GM12874 (cell line): ENCODE measurements around the gene ARHGEF6.

ENCODE experiments used
- TF ChIP-seq, protein P1 (sequence below): IDR thresholded peaks from 2 replicates; pipeline ENCODE4 v1.5.1; 2011; ENCODE audit warnings: low read depth, mild to moderate bottlenecking, control low read depth, low read length, moderate library complexity; ENCODE audit not compliant: insufficient read depth

The ARHGEF6 gene

DNA sequence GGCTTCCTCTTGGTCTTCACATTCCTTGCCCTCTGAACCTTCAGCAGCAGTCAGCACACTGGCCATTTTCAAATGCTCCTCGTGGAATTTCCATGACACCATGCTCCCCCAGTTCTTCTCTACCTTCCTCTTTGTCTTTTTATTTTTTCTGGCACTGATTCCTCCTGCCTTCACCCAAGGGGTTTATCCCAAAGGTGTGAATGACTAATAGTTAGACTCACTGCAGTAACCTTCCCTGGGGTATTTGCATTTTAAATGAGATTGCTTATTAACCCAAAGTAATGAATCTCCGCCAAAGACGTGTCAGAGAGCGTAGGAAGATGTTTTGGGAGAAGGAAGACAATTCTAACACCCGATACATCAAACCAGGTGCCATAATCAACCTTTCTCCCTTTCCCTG, 96.6 kb downstream of the ARHGEF6 start:
- TF ChIP-seq, protein P1, sequence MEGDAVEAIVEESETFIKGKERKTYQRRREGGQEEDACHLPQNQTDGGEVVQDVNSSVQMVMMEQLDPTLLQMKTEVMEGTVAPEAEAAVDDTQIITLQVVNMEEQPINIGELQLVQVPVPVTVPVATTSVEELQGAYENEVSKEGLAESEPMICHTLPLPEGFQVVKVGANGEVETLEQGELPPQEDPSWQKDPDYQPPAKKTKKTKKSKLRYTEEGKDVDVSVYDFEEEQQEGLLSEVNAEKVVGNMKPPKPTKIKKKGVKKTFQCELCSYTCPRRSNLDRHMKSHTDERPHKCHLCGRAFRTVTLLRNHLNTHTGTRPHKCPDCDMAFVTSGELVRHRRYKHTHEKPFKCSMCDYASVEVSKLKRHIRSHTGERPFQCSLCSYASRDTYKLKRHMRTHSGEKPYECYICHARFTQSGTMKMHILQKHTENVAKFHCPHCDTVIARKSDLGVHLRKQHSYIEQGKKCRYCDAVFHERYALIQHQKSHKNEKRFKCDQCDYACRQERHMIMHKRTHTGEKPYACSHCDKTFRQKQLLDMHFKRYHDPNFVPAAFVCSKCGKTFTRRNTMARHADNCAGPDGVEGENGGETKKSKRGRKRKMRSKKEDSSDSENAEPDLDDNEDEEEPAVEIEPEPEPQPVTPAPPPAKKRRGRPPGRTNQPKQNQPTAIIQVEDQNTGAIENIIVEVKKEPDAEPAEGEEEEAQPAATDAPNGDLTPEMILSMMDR, result no peak

DNA sequence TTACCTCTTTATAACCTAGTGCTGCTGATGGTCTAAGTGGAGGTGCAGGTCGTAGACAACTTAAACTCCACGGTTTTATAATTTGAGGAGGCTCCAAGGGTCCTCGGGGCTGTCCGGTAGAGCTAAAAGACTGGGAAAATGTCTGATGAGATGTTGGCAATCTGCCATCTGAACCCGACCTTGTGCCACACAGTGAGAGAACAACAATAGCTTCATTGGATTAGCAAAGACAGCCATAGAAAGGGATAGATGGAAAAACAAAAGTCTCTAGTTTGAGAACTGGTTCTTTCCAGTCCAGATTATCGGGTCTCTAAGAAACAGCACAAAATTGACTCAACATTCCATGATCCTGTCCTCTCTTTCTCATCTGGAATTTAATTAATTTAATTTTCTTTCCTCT, 101.2 kb downstream of the ARHGEF6 start:
- TF ChIP-seq, protein P1, result no peak

DNA sequence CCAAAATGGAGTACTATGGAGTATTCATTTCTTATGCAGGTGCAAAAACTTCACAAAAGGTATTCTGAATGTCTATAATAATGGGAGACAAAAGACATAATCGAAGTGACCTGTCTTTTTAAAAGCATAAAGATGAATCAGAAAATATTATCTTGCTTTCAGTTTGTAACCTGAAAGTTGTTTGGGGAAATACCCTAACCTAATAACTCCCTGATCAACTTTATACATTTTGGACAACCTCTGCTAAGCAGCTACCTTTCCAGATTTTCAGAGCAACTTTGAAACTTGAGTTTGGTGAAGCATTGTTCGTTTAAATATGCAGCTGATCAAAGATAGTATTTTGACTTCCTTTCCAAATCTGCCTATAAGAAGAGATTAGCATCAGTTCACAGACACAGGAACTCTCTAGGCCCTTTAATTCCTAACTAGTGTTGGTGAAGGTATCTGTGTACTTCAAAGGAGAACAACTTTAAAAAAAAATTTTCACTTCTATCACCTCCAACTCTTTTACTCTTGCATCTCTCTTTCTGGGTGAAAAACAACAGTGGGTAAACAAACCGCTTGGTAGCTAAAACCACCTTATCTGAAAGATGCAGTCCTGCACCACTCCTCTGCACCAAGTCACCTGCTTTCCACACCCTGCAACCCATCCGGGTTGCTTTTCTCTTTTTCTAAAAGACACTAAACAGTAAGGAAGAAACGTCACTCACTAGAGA, 106.3 kb downstream of the ARHGEF6 start:
- TF ChIP-seq, protein P1, result no peak

DNA sequence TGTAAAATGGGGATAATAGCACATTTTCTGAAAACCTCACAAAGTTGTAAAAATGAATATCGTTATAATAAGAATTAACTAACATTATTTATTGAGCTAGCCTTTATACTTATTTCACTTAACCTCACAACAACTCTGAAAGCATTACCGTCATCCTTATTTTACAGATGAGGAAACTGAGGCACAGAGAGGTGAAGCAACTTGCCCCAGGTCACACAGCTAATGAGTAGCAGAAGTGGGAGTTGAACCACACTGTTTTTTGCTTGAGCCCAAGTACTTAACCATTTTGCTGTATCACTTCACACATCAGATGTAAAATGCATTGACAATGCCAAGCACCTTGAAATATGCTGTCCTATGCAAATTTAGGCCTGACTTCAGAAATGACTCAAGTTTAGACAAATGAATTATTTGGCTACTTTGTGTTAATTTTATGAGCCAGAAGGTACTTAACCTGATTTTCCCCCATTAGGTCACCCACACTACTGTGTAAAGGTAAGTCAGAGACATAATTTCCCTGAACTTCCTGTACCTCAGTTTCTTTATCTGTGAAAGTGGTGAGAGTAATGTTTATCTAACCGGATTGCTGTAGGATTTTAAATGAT, 109.6 kb downstream of the ARHGEF6 start:
- TF ChIP-seq, protein P1, result no peak

DNA sequence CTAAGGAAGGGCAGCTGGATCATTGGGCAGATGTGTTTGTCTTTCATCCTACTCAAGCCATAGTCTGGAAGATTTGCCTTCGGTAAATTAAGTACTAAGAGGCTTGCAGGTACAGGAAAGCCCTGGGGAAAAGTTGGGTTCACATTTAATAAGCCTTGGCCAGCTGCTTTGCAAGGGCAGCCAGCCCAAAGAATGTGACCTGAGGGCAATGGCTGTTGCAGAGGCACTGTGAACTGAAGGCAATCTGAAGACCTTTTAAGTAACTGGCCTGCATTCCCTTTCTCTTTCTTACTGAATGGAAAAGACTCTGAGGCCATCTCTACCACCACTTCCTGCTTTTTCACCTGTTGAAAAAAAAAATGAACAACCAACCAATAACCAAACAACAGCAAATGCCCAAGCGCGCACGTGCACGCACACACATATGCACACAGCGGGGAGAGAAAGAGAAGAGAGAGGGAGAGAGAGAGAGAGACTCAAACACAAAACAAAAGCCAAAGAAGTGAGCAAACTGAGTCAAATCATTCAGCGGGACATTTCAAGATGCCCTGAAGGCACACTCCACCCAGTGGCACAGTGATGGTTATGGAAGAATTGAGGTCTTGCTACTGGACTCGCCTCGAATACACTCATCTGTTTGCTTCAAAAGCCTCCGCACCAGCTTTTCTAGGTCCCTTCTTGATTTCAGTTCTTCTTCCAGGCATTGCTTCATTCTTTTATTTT, 113.1 kb downstream of the ARHGEF6 start:
- TF ChIP-seq, protein P1, result no peak

DNA sequence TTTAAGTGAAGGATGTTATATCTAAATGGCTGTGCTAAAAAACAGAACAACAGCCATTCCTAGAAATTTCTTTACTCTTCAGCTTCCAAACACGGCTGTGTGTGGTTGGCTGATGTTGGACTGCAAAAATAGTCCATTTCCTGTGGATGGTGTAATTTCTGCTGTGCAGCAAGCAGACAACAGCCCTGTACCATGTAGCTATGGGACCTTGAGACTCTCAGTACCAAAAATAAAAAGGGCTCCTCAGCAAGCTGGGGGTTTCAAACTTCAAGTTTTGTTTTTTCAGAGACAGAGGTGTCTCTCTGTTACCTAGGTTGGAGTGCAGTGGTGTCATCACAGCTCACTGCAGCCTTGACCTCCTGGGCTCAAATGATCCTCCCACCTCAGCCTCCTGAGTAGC, 114.6 kb downstream of the ARHGEF6 start:
- TF ChIP-seq, protein P1, result no peak

DNA sequence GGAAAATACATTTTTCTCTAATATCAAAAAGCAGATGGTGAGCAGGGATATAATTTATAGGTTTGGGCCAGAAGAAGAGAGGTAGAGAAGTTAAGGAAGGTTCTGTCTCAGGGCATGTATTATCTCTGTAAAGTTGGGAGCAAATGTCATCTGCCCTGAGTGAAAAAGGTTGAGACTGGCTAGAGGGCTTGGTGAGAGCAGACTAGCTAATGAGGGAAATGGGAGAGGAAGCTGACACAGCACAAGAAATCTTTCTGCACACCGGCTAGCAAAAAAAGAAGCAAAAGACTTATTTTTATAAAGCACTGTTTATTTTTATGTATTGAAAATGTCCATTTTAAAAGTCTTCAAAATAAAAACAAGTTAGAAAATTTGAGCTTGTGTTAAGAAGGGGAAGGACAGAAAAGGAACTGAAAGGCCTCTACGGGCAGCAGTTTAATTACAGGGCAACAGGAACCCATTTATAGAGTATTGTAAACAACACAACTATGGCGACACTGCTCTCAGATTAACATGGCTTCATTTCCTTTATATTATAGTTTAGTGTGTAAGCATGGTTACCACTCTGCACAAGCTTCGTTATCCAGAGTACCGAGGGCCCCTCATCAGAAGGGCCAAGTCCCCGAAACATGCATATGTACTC, 115.4 kb downstream of the ARHGEF6 start:
- TF ChIP-seq, protein P1, result no peak
